Measurements from ENCODE around the gene ERG. TPM values are rescaled to one million over a fixed set of nuclear protein-coding genes. Genes with fewer than 3 reads are reported as not detected.
A peak's percentile ranks its signal among the peaks of the same experiment; 100 is the strongest.

Gene ERG
- total RNA-seq, 4 donors from 2014 or later, result 4.2 to 20.6 (median 4.8) TPM

- Histone ChIP-seq H3K27ac (no peak overlapping the region), H3K4me1 (no peaks in the 10 kb centered on the region), H3K4me3 (no peak overlapping the region), H3K9me3 (no peaks in the 10 kb centered on the region), H3K27me3 (no peaks in the 10 kb centered on the region), H3K36me3 (no peaks in the 10 kb centered on the region)
- TF ChIP-seq CTCF (IDR thresholded peaks at IDR 0.05), result no peak
- no peak for DNase-seq
These were observed 18.4 kb downstream of the ERG start for GRCh38 chr21:38479641-38480525.

GRCh38 chr21:38478782-38479181 lies 19.5 kb downstream of the ERG start:
- H3K27me3 ChIP-seq, result no peaks in the 10 kb centered on the region
- H3K27ac ChIP-seq, result no peak overlapping the region
- TF ChIP-seq CTCF (IDR thresholded peaks at IDR 0.05) (no peak), POLR2A (IDR thresholded peaks at IDR 0.05) (no peak)
- no peak for DNase-seq
- no peaks in the 10 kb centered on the region for H3K9me3 ChIP-seq
- H3K4me3 ChIP-seq, result no peak overlapping the region
- no peaks in the 10 kb centered on the region for H3K36me3 ChIP-seq
- no peaks in the 10 kb centered on the region for H3K4me1 ChIP-seq

- TF ChIP-seq POLR2A (IDR thresholded peaks at IDR 0.05) (no peak), CTCF (IDR thresholded peaks at IDR 0.05) (no peak)
These were observed 21.1 kb downstream of the ERG start for GRCh38 chr21:38477226-38477625.

GRCh38 chr21:38476385-38476784 lies 21.9 kb downstream of the ERG start:
- H3K4me3 ChIP-seq, result no peak overlapping the region
- no peak for DNase-seq
- H3K27me3 ChIP-seq, result no peaks in the 10 kb centered on the region
- TF ChIP-seq POLR2A (IDR thresholded peaks at IDR 0.05) (no peak), CTCF (IDR thresholded peaks at IDR 0.05) (no peak)
- no peaks in the 10 kb centered on the region for H3K4me1 ChIP-seq
- peak overlapping the region in 1 of 4 donors; percentile 50 for H3K27ac ChIP-seq
- H3K9me3 ChIP-seq, result no peaks in the 10 kb centered on the region
- no peaks in the 10 kb centered on the region for H3K36me3 ChIP-seq

More at GRCh38 chr21:38477226-38477625, 21.1 kb downstream of the ERG start:
- Histone ChIP-seq H3K27ac (no peak overlapping the region), H3K9me3 (no peaks in the 10 kb centered on the region), H3K27me3 (no peaks in the 10 kb centered on the region), H3K4me1 (no peaks in the 10 kb centered on the region), H3K4me3 (no peak overlapping the region), H3K36me3 (no peaks in the 10 kb centered on the region)
- no peak for DNase-seq

GRCh38 chr21:38475519-38475918 lies 22.8 kb downstream of the ERG start:
- no peaks in the 10 kb centered on the region for H3K4me1 ChIP-seq
- no peaks in the 10 kb centered on the region for H3K9me3 ChIP-seq
- DNase-seq, result no peak
- no peaks in the 10 kb centered on the region for H3K27me3 ChIP-seq
- no peak for TF ChIP-seq POLR2A (IDR thresholded peaks at IDR 0.05)
- TF ChIP-seq CTCF (IDR thresholded peaks at IDR 0.05), result no peak
- H3K27ac ChIP-seq, result peak overlapping the region in 2 of 4 donors; percentile 35 to 50
- H3K36me3 ChIP-seq, result no peaks in the 10 kb centered on the region
- no peak overlapping the region for H3K4me3 ChIP-seq

Measured in Peyer's patch (tissue), 4 donors.